Stimulated activated CD8-positive, alpha-beta memory T cell treated with anti-CD3 and anti-CD28 coated beads, Interleukin-4, amount 100 ng/mL, for 24 hours (primary cell): ENCODE measurements around the gene VIL1.

Source experiments
- DNase-seq: peaks from one replicate; pipeline ENCODE4 v3.0.0-alpha.2; 2020; ENCODE audit warnings: low read depth

VIL1 gene

GRCh38 chr2:218444692-218445357 lies 25.9 kb downstream of the VIL1 start:
- DNase-seq = no peak

- DNase-seq = no peak
Measured at GRCh38 chr2:218445602-218446001, 26.7 kb downstream of the VIL1 start.

GRCh38 chr2:218446547-218446946 lies 27.6 kb downstream of the VIL1 start:
- no peak for DNase-seq

- no peak for DNase-seq
Measured at GRCh38 chr2:218447072-218447471, 28.1 kb downstream of the VIL1 start.

GRCh38 chr2:218448934-218449333 lies 30.0 kb downstream of the VIL1 start:
- DNase-seq = no peak

GRCh38 chr2:218452079-218452478 lies 33.2 kb downstream of the VIL1 start:
- no peak for DNase-seq

GRCh38 chr2:218456849-218457248 lies 37.9 kb downstream of the VIL1 start:
- no peak for DNase-seq

GRCh38 chr2:218458598-218458997 lies 39.7 kb downstream of the VIL1 start:
- no peak for DNase-seq

- no peak for DNase-seq
Measured at GRCh38 chr2:218465987-218466633, 47.2 kb downstream of the VIL1 start.

- no peak for DNase-seq
Measured at GRCh38 chr2:218470448-218470847, 51.5 kb downstream of the VIL1 start.

- no peak for DNase-seq
Measured at GRCh38 chr2:218471036-218471435, 52.1 kb downstream of the VIL1 start.

GRCh38 chr2:218471982-218472381 lies 53.1 kb downstream of the VIL1 start:
- DNase-seq = no peak

GRCh38 chr2:218472988-218473387 lies 54.1 kb downstream of the VIL1 start:
- DNase-seq = no peak

- DNase-seq = no peak
Measured at GRCh38 chr2:218474527-218474926, 55.6 kb downstream of the VIL1 start.

GRCh38 chr2:218476676-218477075 lies 57.8 kb downstream of the VIL1 start:
- no peak for DNase-seq

GRCh38 chr2:218477247-218477646 lies 58.3 kb downstream of the VIL1 start:
- no peak for DNase-seq

GRCh38 chr2:218478544-218478943 lies 59.6 kb downstream of the VIL1 start:
- DNase-seq = no peak

- DNase-seq = no peak
Measured at GRCh38 chr2:218479595-218479994, 60.7 kb downstream of the VIL1 start.

- no peak for DNase-seq
Measured at GRCh38 chr2:218482651-218483050, 63.7 kb downstream of the VIL1 start.

GRCh38 chr2:218485986-218486667 lies 67.2 kb downstream of the VIL1 start:
- DNase-seq = no peak

- DNase-seq = no peak
Measured at GRCh38 chr2:218500501-218501060, 81.7 kb downstream of the VIL1 start.

- no peak for DNase-seq
Measured at GRCh38 chr2:218501665-218502064, 82.7 kb downstream of the VIL1 start.
